HepG2 (cell line): ENCODE results near the gene SFMBT1. TPM values are rescaled to one million over a fixed set of nuclear protein-coding genes. Genes with fewer than 3 reads are reported as not detected.
A peak's percentile ranks its signal among the peaks of the same experiment; 100 is the strongest.

Experiments
- AGO1 ChIP-seq: fragments of 200-400 bp; formaldehyde crosslinking; IDR thresholded peaks from 2 replicates; pipeline ENCODE4 v1.6.1; 2017; ENCODE audit warnings: mild to moderate bottlenecking, low read depth, low read length, moderate library complexity; ENCODE audit not compliant: poor library complexity, severe bottlenecking
- CCAR2 ChIP-seq: fragments of 200-400 bp; formaldehyde crosslinking; optimal IDR thresholded peaks from 2 replicates; pipeline ENCODE3; 2018; ENCODE audit warnings: low read depth, mild to moderate bottlenecking, low read length, moderate library complexity
- ERF ChIP-seq: IDR thresholded peaks from 2 replicates; pipeline ENCODE4 v1.6.1; 2018; ENCODE audit warnings: missing biosample characterization, missing genetic modification reagents
- FOXA1 ChIP-seq, 2 experiments: fragments of 450-650 bp in 1 of 2; sonication (generic) in 1 of 2; formaldehyde crosslinking in 1 of 2; IDR thresholded peaks; 2 replicates each; pipeline versions ENCODE4 v1.4.0 to v1.6.1; 2016 to 2020; ENCODE audit warnings: missing genetic modification reagents in 1 of 2
- HHEX ChIP-seq: IDR thresholded peaks from 2 replicates; pipeline ENCODE4 v1.6.1; 2016; ENCODE audit warnings: control low read depth
- HMG20B ChIP-seq: conservative IDR thresholded peaks from 2 replicates; pipeline ENCODE4 v1.6.1; 2016; ENCODE audit warnings: missing genetic modification reagents, missing compliant biosample characterization
- HNF4A ChIP-seq: sonication (generic); formaldehyde crosslinking; IDR thresholded peaks from 2 replicates; pipeline ENCODE4 v1.4.0; 2020; ENCODE audit warnings: missing genetic modification reagents
- KDM4B ChIP-seq: sonication (generic); formaldehyde crosslinking; IDR thresholded peaks from 2 replicates; pipeline ENCODE4 v1.4.0; 2020; ENCODE audit warnings: missing genetic modification reagents
- KDM5A ChIP-seq: fragments of 200-600 bp; sonication (generic); IDR thresholded peaks from 2 replicates; pipeline ENCODE4 v1.7.0; 2018; ENCODE audit warnings: antibody characterized with exemption, mild to moderate bottlenecking, low read length, borderline replicate concordance
- NFKB2 ChIP-seq: sonication (generic); formaldehyde crosslinking; IDR thresholded peaks from 2 replicates; pipeline ENCODE4 v1.4.0; 2020; ENCODE audit warnings: missing genetic modification reagents, borderline replicate concordance
- NR1H2 ChIP-seq: sonication (generic); formaldehyde crosslinking; IDR thresholded peaks from 2 replicates; pipeline ENCODE4 v1.8.1; 2022; ENCODE audit warnings: low read depth, missing genetic modification reagents, borderline replicate concordance
- RBM22 ChIP-seq: fragments of 200-400 bp; formaldehyde crosslinking; optimal IDR thresholded peaks from 2 replicates; pipeline ENCODE3; 2017; ENCODE audit warnings: mild to moderate bottlenecking, low read length, moderate library complexity
- SIN3A ChIP-seq: IDR thresholded peaks from 2 replicates; pipeline ENCODE4 v1.6.1; 2011; ENCODE audit warnings: low read depth, mild to moderate bottlenecking, control low read depth, low read length, borderline replicate concordance
- THYN1 ChIP-seq: sonication (generic); formaldehyde crosslinking; IDR thresholded peaks from 2 replicates; pipeline ENCODE4 v1.8.1; 2023; ENCODE audit warnings: low read depth, mild to moderate bottlenecking, moderate library complexity, missing genetic modification reagents, borderline replicate concordance
- ZBTB34 ChIP-seq: sonication (generic); formaldehyde crosslinking; IDR thresholded peaks from 2 replicates; pipeline ENCODE4 v1.8.0; 2022; ENCODE audit warnings: mild to moderate bottlenecking, missing genetic modification reagents
- ZIK1 ChIP-seq: sonication (generic); formaldehyde crosslinking; IDR thresholded peaks from 2 replicates; pipeline ENCODE4 v1.5.0; 2020; ENCODE audit warnings: mild to moderate bottlenecking, low read depth, missing genetic modification reagents, borderline replicate concordance
- ZNF101 ChIP-seq: sonication (generic); formaldehyde crosslinking; IDR thresholded peaks from 2 replicates; pipeline ENCODE4 v1.4.0; 2020; ENCODE audit warnings: mild to moderate bottlenecking, low read depth, missing genetic modification reagents, borderline replicate concordance
- ZNF160 ChIP-seq: sonication (generic); formaldehyde crosslinking; IDR thresholded peaks from 2 replicates; pipeline ENCODE4 v1.8.0; 2022; ENCODE audit warnings: mild to moderate bottlenecking, inconsistent platforms, missing genetic modification reagents
- ZNF253 ChIP-seq: sonication (generic); formaldehyde crosslinking; IDR thresholded peaks from 2 replicates; pipeline ENCODE4 v1.8.0; 2022; ENCODE audit warnings: mild to moderate bottlenecking, missing genetic modification reagents, borderline replicate concordance
- ZNF282 ChIP-seq: fragments of 450-650 bp; IDR thresholded peaks from 2 replicates; pipeline ENCODE4 v1.6.1; 2018; ENCODE audit not compliant: partially characterized antibody
- ZNF749 ChIP-seq: sonication (generic); formaldehyde crosslinking; IDR thresholded peaks from 2 replicates; pipeline ENCODE4 v1.8.0; 2022; ENCODE audit warnings: mild to moderate bottlenecking, missing genetic modification reagents, moderate library complexity, borderline replicate concordance
- ZNF775 ChIP-seq: sonication (generic); formaldehyde crosslinking; IDR thresholded peaks from 2 replicates; pipeline ENCODE4 v1.4.0; 2020; ENCODE audit warnings: missing genetic modification reagents, mild to moderate bottlenecking, moderate library complexity, borderline replicate concordance
- ZNF780A ChIP-seq: sonication (generic); formaldehyde crosslinking; IDR thresholded peaks from 2 replicates; pipeline ENCODE4 v1.8.0; 2022; ENCODE audit warnings: mild to moderate bottlenecking, missing genetic modification reagents, moderate library complexity
- ZSCAN25 ChIP-seq: sonication (generic); formaldehyde crosslinking; IDR thresholded peaks from 2 replicates; pipeline ENCODE4 v1.8.0; 2022; ENCODE audit warnings: mild to moderate bottlenecking, missing genetic modification reagents
- polyA plus RNA-seq, 8 experiments: library from polyadenylated mRNA; depleted of rRNA in 3 of 8; stranded (reverse) in 7 of 8; unstranded in 1 of 8; fragments of >200 nt; fragmentation: Illumina TruSeq in 4 of 8; extraction: Trizol in 4 of 8; gene quantifications; 2 replicates each; pipeline versions ENCODE4 v1.2.1 to v1.2.3, GENCODE V29; 2011 to 2016; ENCODE audit warnings: low read depth in 4 of 8, missing spikeins in 1 of 8, mixed read lengths in 1 of 8; ENCODE audit not compliant: insufficient read depth in 1 of 8
- total RNA-seq, 5 experiments: library from RNA; depleted of rRNA; stranded (reverse); fragments of >200 nt; fragmentation: Illumina TruSeq; extraction: Trizol; gene quantifications; 2 replicates each; pipeline ENCODE4 v1.2.3, GENCODE V29; 2016; ENCODE audit warnings: low read depth in 1 of 5
- TF ChIP-seq, protein P1 (sequence below): sonication (generic); formaldehyde crosslinking; IDR thresholded peaks from 2 replicates; pipeline ENCODE4 v1.4.0; 2020; ENCODE audit warnings: missing genetic modification reagents, borderline replicate concordance
- TF ChIP-seq, protein P2 (sequence below): sonication (generic); formaldehyde crosslinking; IDR thresholded peaks from 2 replicates; pipeline ENCODE4 v1.8.1; 2022; ENCODE audit warnings: mild to moderate bottlenecking, missing genetic modification reagents

Gene SFMBT1
- total and polyA plus RNA-seq, 2 of the 13 experiments (the other 11 are each of a cell fraction or from before 2014, with no cell fraction given) = 3.8 to 12.8 TPM

GRCh38 chr3:53092942-53093341, 47.1 kb upstream of the SFMBT1 start (continued):
- TF ChIP-seq ZNF775 (CRISPR knock-in tag) (no peak), NR1H2 (CRISPR knock-in tag) (no peak), NFKB2 (CRISPR knock-in tag) (no peak), ZNF749 (CRISPR knock-in tag) (no peak), ZNF282 (no peak), SIN3A (no peak), HHEX (CRISPR knock-in tag) (no peak), ZSCAN25 (CRISPR knock-in tag) (no peak), HNF4A (CRISPR knock-in tag) (peak; percentile 93), THYN1 (CRISPR knock-in tag) (no peak), ZNF780A (no peak), ZNF101 (CRISPR knock-in tag) (no peak), RBM22 (no peak), CCAR2 (no peak), ZNF160 (no peak), FOXA1 (IDR thresholded peaks at IDR 0.05) (no peak), FOXA1 (CRISPR knock-in tag; IDR thresholded peaks at IDR 0.05) (no peak), ZIK1 (no peak), KDM4B (no peak), ZBTB34 (CRISPR knock-in tag) (no peak), ZNF253 (CRISPR knock-in tag) (no peak), ERF (no peak), KDM5A (no peak), HMG20B (peak; percentile 62; the same call in 1 of the 2 replicates), AGO1 (no peak)
- TF ChIP-seq, protein P1, sequence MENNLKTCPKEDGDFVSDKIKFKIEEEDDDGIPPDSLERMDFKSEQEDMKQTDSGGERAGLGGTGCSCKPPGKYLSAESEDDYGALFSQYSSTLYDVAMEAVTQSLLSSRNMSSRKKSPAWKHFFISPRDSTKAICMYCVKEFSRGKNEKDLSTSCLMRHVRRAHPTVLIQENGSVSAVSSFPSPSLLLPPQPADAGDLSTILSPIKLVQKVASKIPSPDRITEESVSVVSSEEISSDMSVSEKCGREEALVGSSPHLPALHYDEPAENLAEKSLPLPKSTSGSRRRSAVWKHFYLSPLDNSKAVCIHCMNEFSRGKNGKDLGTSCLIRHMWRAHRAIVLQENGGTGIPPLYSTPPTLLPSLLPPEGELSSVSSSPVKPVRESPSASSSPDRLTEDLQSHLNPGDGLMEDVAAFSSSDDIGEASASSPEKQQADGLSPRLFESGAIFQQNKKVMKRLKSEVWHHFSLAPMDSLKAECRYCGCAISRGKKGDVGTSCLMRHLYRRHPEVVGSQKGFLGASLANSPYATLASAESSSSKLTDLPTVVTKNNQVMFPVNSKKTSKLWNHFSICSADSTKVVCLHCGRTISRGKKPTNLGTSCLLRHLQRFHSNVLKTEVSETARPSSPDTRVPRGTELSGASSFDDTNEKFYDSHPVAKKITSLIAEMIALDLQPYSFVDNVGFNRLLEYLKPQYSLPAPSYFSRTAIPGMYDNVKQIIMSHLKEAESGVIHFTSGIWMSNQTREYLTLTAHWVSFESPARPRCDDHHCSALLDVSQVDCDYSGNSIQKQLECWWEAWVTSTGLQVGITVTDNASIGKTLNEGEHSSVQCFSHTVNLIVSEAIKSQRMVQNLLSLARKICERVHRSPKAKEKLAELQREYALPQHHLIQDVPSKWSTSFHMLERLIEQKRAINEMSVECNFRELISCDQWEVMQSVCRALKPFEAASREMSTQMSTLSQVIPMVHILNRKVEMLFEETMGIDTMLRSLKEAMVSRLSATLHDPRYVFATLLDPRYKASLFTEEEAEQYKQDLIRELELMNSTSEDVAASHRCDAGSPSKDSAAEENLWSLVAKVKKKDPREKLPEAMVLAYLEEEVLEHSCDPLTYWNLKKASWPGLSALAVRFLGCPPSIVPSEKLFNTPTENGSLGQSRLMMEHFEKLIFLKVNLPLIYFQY (CRISPR knock-in tag) = no peak
- TF ChIP-seq, protein P2, sequence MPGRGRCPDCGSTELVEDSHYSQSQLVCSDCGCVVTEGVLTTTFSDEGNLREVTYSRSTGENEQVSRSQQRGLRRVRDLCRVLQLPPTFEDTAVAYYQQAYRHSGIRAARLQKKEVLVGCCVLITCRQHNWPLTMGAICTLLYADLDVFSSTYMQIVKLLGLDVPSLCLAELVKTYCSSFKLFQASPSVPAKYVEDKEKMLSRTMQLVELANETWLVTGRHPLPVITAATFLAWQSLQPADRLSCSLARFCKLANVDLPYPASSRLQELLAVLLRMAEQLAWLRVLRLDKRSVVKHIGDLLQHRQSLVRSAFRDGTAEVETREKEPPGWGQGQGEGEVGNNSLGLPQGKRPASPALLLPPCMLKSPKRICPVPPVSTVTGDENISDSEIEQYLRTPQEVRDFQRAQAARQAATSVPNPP (CRISPR knock-in tag) = no peak
